Measurements from ENCODE around the gene LGALS16. TPM values are rescaled to one million over a fixed set of nuclear protein-coding genes. Genes with fewer than 3 reads are reported as not detected.

The LGALS16 gene, protein sequence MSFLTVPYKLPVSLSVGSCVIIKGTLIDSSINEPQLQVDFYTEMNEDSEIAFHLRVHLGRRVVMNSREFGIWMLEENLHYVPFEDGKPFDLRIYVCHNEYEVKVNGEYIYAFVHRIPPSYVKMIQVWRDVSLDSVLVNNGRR
- total RNA-seq, result not detected in 2 replicates

DNA sequence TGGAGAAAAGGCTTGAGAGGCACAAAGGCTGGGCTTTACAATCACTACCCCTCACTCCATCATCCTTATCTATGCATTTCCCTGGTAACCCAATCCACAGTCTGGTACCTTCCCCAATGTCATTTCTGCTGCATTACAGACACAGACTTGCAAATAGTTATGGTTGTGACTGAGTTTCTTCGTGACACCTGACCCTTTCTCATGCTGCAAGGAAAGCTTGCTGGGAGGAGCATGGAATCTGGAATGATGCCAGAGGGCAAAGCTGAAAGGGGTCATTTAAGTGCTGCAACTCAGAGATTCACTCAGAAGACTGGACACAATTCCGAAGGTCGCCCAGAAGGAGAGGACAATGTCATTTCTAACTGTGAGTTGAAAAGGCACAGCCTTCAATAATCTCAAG is at the start of gene LGALS16:
Gene LGALS16, plus strand, starts transcription at position 301 of the 400 bp plus-strand sequence. Its CDS starts 49 bp downstream, at position 350.

DNA sequence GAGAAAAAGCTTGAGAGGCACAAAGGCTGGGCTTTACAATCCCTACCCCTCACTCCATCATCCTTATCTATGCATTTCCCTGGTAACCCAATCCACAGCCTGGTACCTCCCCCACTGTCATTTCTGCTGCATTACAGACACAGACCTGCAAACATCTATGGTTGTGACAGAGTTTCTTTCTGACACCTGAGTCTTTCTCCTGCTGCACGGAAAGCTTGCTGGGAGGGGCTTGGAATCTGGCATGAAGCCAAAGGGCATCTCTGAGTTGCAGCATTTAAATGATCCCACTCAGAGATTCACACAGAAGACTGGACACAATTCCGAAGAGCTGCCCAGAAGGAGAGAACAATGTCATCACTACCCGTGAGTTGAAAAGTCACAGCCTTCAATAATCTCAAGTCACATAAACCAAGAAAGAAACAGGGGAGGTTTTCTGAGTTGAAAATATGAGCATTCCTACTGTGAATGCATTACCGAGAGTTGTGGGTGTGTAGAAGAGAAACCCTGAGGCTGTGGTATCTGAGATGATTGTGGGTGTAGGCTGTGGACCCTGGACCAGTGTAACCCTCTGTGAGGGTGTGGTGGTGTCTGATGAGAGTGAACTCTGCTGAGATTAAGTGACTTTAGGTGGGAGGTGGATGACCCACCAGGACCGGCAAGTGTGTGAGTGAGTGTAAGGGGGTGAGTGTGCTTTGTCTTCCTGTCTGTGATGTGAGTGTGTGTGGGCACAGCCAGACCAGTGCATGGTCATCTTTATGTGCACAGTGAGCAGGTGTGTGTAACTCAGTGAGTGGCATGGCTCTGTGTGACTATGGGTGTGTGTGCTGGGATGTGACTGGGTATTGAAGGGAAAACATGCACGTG is 48.7 kb downstream of the LGALS16 start, which contains the start of gene LGALS14:
Gene LGALS14, plus strand, starts transcription at position 301 of the 864 bp plus-strand sequence. Its CDS starts 48 bp downstream, at position 349.

Other genes with a start within 250 kb of the LGALS16 start
- gene ZFP36, start 249.1 kb upstream of the LGALS16 start, total RNA-seq, result 14.5 and 22.2 TPM in 2 replicates
- 12.1 and 20.5 TPM in 2 replicates for gene PLEKHG2, start 243.2 kb upstream of the LGALS16 start, total RNA-seq
- gene RPS16, start 220.0 kb upstream of the LGALS16 start, total RNA-seq, result 1,567 and 1,902 TPM in 2 replicates
- 59.7 and 97.1 TPM in 2 replicates for gene SUPT5H, start 210.3 kb upstream of the LGALS16 start, total RNA-seq
- gene TIMM50, start 175.1 kb upstream of the LGALS16 start, total RNA-seq, result 116 and 134 TPM in 2 replicates
- 0.35 and 1.7 TPM in 2 replicates for gene DLL3, start 157.0 kb upstream of the LGALS16 start, total RNA-seq
- gene SELENOV, start 140.8 kb upstream of the LGALS16 start, total RNA-seq, result not detected in 2 replicates
- 4.3 and 7.2 TPM in 2 replicates for gene EID2B, start 123.1 kb upstream of the LGALS16 start, total RNA-seq
- gene EID2, start 115.8 kb upstream of the LGALS16 start, total RNA-seq, result 7.8 and 13.8 TPM in 2 replicates
- not detected in 2 replicates for gene LGALS13, start 53.4 kb upstream of the LGALS16 start, total RNA-seq
- not detected in 2 replicates for gene LGALS14, start 48.6 kb downstream of the LGALS16 start, total RNA-seq
- gene CLC, start 82.1 kb downstream of the LGALS16 start, total RNA-seq, result not detected in 2 replicates
- not detected in 2 replicates for gene LEUTX, start 122.9 kb downstream of the LGALS16 start, total RNA-seq
- 14.5 and 15.3 TPM in 2 replicates for gene DYRK1B, start 178.2 kb downstream of the LGALS16 start, total RNA-seq
- gene FBL, start 190.5 kb downstream of the LGALS16 start, total RNA-seq, result 131 and 144 TPM in 2 replicates

Data from myometrial cell (primary cell).